SK-N-SH (cell line): ENCODE data around the gene EDEM3. TPM values are rescaled to one million over a fixed set of nuclear protein-coding genes. Genes with fewer than 3 reads are reported as not detected.

Experiments used
- CTCF ChIA-PET: fragments of 300-600, 350-600 bp; formaldehyde crosslinking; extraction: SDS; loops from one replicate; lab custom pipeline; 2021; lab: Yijun Ruan, JAX
- POLR2A ChIA-PET: fragments of 350-600 bp; sonication (Branson Sonifier 250); formaldehyde crosslinking; extraction: SDS; loops from one replicate; lab custom pipeline; 2020; ENCODE audit warnings: antibody characterized with exemption, inconsistent platforms; lab: Yijun Ruan, JAX
- DNase-seq: peaks from one replicate; pipeline ENCODE4 v3.0.0; 2012
- H2AFZ ChIP-seq: fragments of 200-600 bp; sonication (generic); 2 replicates; pipeline ENCODE4 v1.8.1; 2016; ENCODE audit warnings: antibody characterized with exemption, mild to moderate bottlenecking, low read depth
- H3F3A ChIP-seq: fragments of 200-600 bp; sonication (generic); replicated peaks from 2 replicates; pipeline ENCODE3; 2016; ENCODE audit warnings: antibody characterized with exemption, mild to moderate bottlenecking; ENCODE audit not compliant: insufficient read depth
- H3K27ac ChIP-seq, 2 experiments: fragments of 200-500 bp in 1 of 2; fragments of 200-600 bp in 1 of 2; sonication (Bioruptor generic) in 1 of 2; sonication (generic), shearing (Covaris generic) in 1 of 2; 2 replicates each; pipeline versions ENCODE4 v1.5.1 to v1.6.1; 2014 to 2016; ENCODE audit warnings: low read depth in 2 of 2, inconsistent platforms in 1 of 2, low read length in 1 of 2, mild to moderate bottlenecking in 1 of 2, mixed read lengths in 1 of 2
- H3K27me3 ChIP-seq: fragments of 200-600 bp; sonication (generic), shearing (Covaris generic); 2 replicates; pipeline ENCODE4 v1.6.1; 2016; ENCODE audit warnings: mixed run types; ENCODE audit not compliant: insufficient read depth
- H3K36me3 ChIP-seq, 2 experiments: fragments of 200-500 bp in 1 of 2; fragments of 200-600 bp in 1 of 2; sonication (Bioruptor generic) in 1 of 2; sonication (generic) in 1 of 2; replicated peaks in 1 of 2; 2 replicates each; pipeline versions ENCODE3 to v1.5.1; 2014 to 2016; ENCODE audit warnings: low read length in 1 of 2, mild to moderate bottlenecking in 1 of 2; ENCODE audit not compliant: insufficient read depth in 2 of 2, control insufficient read depth in 1 of 2
- H3K4me1 ChIP-seq, 2 experiments: fragments of 200-500 bp in 1 of 2; fragments of 200-600 bp in 1 of 2; sonication (Bioruptor generic) in 1 of 2; sonication (generic), shearing (Covaris generic) in 1 of 2; 2 replicates each; pipeline versions ENCODE4 v1.5.1 to v1.6.1; 2014 to 2016; ENCODE audit warnings: low read depth in 1 of 2, low read length in 1 of 2, mixed run types in 1 of 2; ENCODE audit not compliant: insufficient read depth in 2 of 2, control insufficient read depth in 1 of 2
- H3K4me2 ChIP-seq: fragments of 200-600 bp; sonication (generic), shearing (Covaris generic); 2 replicates; pipeline ENCODE4 v1.6.1; 2017; ENCODE audit warnings: mixed run types
- H3K4me3 ChIP-seq, 2 experiments: fragments of 200-500 bp in 1 of 2; fragments of 200-600 bp in 1 of 2; sonication (Bioruptor generic) in 1 of 2; sonication (generic), shearing (Covaris generic) in 1 of 2; 2 replicates each; pipeline versions ENCODE4 v1.5.1 to v1.8.1; 2014 to 2016; ENCODE audit warnings: low read depth in 2 of 2, inconsistent platforms in 1 of 2, low read length in 1 of 2, mild to moderate bottlenecking in 1 of 2, mixed read lengths in 1 of 2, moderate library complexity in 1 of 2
- H3K79me2 ChIP-seq: fragments of 200-600 bp; sonication (generic); 2 replicates; pipeline ENCODE4 v1.8.1; 2017; ENCODE audit warnings: mild to moderate bottlenecking; ENCODE audit not compliant: insufficient read depth
- H3K9ac ChIP-seq: fragments of 200-600 bp; sonication (generic); 2 replicates; pipeline ENCODE4 v1.6.1; 2017; ENCODE audit warnings: mixed run types
- H3K9me2 ChIP-seq: fragments of 200-600 bp; sonication (generic); 2 replicates; pipeline ENCODE4 v1.6.1; 2017; ENCODE audit warnings: mixed run types
- H3K9me3 ChIP-seq: fragments of 200-600 bp; sonication (generic); 2 replicates; pipeline ENCODE4 v1.6.1; 2017; ENCODE audit warnings: mixed run types, mild to moderate bottlenecking, moderate library complexity
- H4K20me1 ChIP-seq: fragments of 200-600 bp; sonication (generic); 2 replicates; pipeline ENCODE4 v1.6.1; 2017; ENCODE audit warnings: mild to moderate bottlenecking, mixed run types; ENCODE audit not compliant: insufficient read depth
- ELF1 ChIP-seq: IDR thresholded peaks from 2 replicates; pipeline ENCODE4 v1.4.0; 2012
- EP300 ChIP-seq, 2 experiments: IDR thresholded peaks; 2 replicates each; pipeline versions ENCODE4 v1.4.0 to v1.6.1; 2012; ENCODE audit warnings: borderline replicate concordance in 1 of 2, low read depth in 1 of 2, low read length in 1 of 2
- EZH2phosphoT487 ChIP-seq: fragments of 200-600 bp; sonication (generic); IDR thresholded peaks from 2 replicates; pipeline ENCODE4 v1.6.1; 2017; ENCODE audit warnings: low read depth, mixed run types, mild to moderate bottlenecking, antibody characterized with exemption, moderate library complexity, borderline replicate concordance
- FOXM1 ChIP-seq: IDR thresholded peaks from 2 replicates; pipeline ENCODE4 v1.4.0; 2012; ENCODE audit warnings: low read depth, mild to moderate bottlenecking
- GABPA ChIP-seq: IDR thresholded peaks from 2 replicates; pipeline ENCODE4 v1.4.0; 2012; ENCODE audit warnings: low read depth, mild to moderate bottlenecking
- GATA2 ChIP-seq: sonication (generic); formaldehyde crosslinking; IDR thresholded peaks from 2 replicates; pipeline ENCODE4 v1.5.0; 2020; ENCODE audit warnings: mild to moderate bottlenecking, missing genetic modification reagents
- NRF1 ChIP-seq: IDR thresholded peaks from 2 replicates; pipeline ENCODE4 v1.6.1; 2012; ENCODE audit warnings: low read depth, mild to moderate bottlenecking, low read length
- POLR2AphosphoS5 ChIP-seq: IDR thresholded peaks from 2 replicates; pipeline ENCODE4 v1.6.1; 2012; ENCODE audit warnings: low read depth, low read length
- RAD21 ChIP-seq: IDR thresholded peaks from 2 replicates; pipeline ENCODE4 v1.6.1; 2012; ENCODE audit warnings: mild to moderate bottlenecking, low read length
- RXRA ChIP-seq: IDR thresholded peaks from 2 replicates; pipeline ENCODE4 v1.4.0; 2012; ENCODE audit warnings: low read depth, mild to moderate bottlenecking, borderline replicate concordance
- SMC3 ChIP-seq: IDR thresholded peaks from 2 replicates; pipeline ENCODE4 v1.6.1; 2012; ENCODE audit warnings: low read depth, low read length, improper control_type of control experiment
- TCF12 ChIP-seq: IDR thresholded peaks from 2 replicates; pipeline ENCODE4 v1.4.0; 2012
- TEAD4 ChIP-seq: IDR thresholded peaks from 2 replicates; pipeline ENCODE4 v1.4.0; 2012; ENCODE audit warnings: mild to moderate bottlenecking, borderline replicate concordance; ENCODE audit not compliant: insufficient read depth
- YY1 ChIP-seq: IDR thresholded peaks from 2 replicates; pipeline ENCODE4 v1.4.0; 2012; ENCODE audit warnings: low read depth, mild to moderate bottlenecking
- WGBS: methylation state at CpG from one replicate; pipeline ENCODE4 v1.1.6; 2017; ENCODE audit warnings: low lambda C conversion rate; 5-methylcytosine and 5-hydroxymethylcytosine counted together
- polyA plus RNA-seq, 3 experiments: library from polyadenylated mRNA; depleted of rRNA; stranded (reverse); fragments of >200 nt; gene quantifications; 2 replicates each; pipeline ENCODE4 v1.2.3, GENCODE V29; 2012
- TF ChIP-seq, protein P1 (sequence below): IDR thresholded peaks from 2 replicates; pipeline ENCODE4 v1.6.1; 2012; ENCODE audit warnings: mild to moderate bottlenecking, low read depth, low read length, moderate library complexity
- TF ChIP-seq, protein P2 (sequence below): IDR thresholded peaks from 2 replicates; pipeline ENCODE4; 2012
- TF ChIP-seq, protein P3 (sequence below): IDR thresholded peaks from 2 replicates; pipeline ENCODE4 v1.4.0; 2012; ENCODE audit warnings: low read depth, borderline replicate concordance

EDEM3 gene
- polyA plus RNA-seq, 1 of the 3 experiments (the other 2 are of a cell fraction), result 28.6 TPM

DNA sequence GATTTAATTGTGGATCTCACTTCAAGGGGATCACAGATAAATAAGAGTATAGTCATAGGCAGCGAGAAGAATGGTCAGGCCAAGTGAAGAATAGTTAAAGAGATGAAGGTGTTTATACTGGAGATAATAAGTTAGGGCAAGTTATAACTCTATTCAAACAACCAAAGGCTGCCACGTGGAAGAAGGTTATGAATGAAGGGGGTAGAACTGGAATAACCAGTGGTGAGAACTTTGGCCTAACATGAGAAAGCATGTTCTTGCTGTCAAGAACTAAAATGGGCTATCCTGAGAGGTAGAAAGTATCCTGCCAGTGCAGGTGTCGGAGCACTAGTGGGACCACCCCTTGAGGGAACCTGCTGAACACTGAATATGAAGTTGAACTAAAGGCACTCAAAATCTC, 49.6 kb upstream of the EDEM3 start:
- WGBS, result 91% methylated on average over 3 of the region's 3 CpGs
- Histone ChIP-seq H3K4me2 (no peak overlapping the region), H4K20me1 (no peaks in the 10 kb centered on the region)

DNA sequence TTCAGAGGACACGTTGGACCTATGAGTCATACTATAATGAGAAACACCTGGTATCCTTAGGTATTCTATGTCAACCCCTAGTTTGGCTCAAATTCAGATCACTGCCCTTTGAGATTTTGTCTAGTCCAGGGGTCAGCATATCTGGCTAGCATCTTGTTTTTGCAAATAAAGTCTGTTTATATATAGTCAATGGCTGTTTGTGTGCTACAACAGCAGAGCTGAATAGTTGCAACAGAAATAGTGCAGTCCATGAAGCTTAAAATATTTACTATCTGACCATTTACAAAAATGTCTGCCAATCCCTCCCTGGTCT, 48.5 kb upstream of the EDEM3 start:
- peaks cover 0 to 13% of the 10 kb centered on the region in 2 experiments for H3K36me3 ChIP-seq
- H3K27me3 ChIP-seq, result no peaks in the 10 kb centered on the region
- H3F3A ChIP-seq, result peaks cover 7% of the 10 kb centered on the region
- H3K79me2 ChIP-seq, result no peaks in the 10 kb centered on the region
- H3K4me2 ChIP-seq, result no peak overlapping the region
- CTCF ChIA-PET, result interaction anchor here (0.6 to 3.3 kb wide), 7 partner anchors 9 to 634 kb away, joined by 3 to 24 read pairs (median 5); no protein-coding TSS in a partner anchor
- no peaks in the 10 kb centered on the region for H3K9me2 ChIP-seq
- POLR2A ChIA-PET, result no interaction called here
- H3K27ac ChIP-seq, result peak overlapping the region; percentile 65 to 96; a peak in 3 of 4 replicates
- H3K4me3 ChIP-seq, result no peak overlapping the region
- H3K9me3 ChIP-seq, result no peaks in the 10 kb centered on the region
- 13% methylated on average over 1 of the region's 1 CpG for WGBS
- peak; percentile 24 for DNase-seq
- no peak overlapping the region for H2AFZ ChIP-seq
- no peak overlapping the region for H3K9ac ChIP-seq
- no peaks in the 10 kb centered on the region for H4K20me1 ChIP-seq
- H3K4me1 ChIP-seq, result peaks cover 9 to 33% of the 10 kb centered on the region in 2 experiments; a peak in 3 of 4 replicates
- TF ChIP-seq FOXM1 (0 out of 2 replicates have a peak, but pooled peaks have one; percentile 27), NRF1 (no peak), EZH2phosphoT487 (no peak), GATA2 (CRISPR knock-in tag) (0 out of 2 replicates have a peak, but pooled peaks have one; percentile 11), GABPA (0 out of 2 replicates have a peak, but pooled peaks have one; percentile 13), TEAD4 (peak; percentile 59; the same call in 1 of the 2 replicates), EP300 (IDR thresholded peaks at IDR 0.05; ENCODE audit: borderline replicate concordance in 1 of 2, low read depth in 1 of 2, low read length in 1 of 2) (peak; percentile 50 to 72; a peak in 2 of 4 replicates), RAD21 (no peak), POLR2AphosphoS5 (peak; percentile 68), RXRA (peak; percentile 56; the same call in 1 of the 2 replicates), TCF12 (peak; percentile 94), SMC3 (no peak)
- TF ChIP-seq, protein P1, sequence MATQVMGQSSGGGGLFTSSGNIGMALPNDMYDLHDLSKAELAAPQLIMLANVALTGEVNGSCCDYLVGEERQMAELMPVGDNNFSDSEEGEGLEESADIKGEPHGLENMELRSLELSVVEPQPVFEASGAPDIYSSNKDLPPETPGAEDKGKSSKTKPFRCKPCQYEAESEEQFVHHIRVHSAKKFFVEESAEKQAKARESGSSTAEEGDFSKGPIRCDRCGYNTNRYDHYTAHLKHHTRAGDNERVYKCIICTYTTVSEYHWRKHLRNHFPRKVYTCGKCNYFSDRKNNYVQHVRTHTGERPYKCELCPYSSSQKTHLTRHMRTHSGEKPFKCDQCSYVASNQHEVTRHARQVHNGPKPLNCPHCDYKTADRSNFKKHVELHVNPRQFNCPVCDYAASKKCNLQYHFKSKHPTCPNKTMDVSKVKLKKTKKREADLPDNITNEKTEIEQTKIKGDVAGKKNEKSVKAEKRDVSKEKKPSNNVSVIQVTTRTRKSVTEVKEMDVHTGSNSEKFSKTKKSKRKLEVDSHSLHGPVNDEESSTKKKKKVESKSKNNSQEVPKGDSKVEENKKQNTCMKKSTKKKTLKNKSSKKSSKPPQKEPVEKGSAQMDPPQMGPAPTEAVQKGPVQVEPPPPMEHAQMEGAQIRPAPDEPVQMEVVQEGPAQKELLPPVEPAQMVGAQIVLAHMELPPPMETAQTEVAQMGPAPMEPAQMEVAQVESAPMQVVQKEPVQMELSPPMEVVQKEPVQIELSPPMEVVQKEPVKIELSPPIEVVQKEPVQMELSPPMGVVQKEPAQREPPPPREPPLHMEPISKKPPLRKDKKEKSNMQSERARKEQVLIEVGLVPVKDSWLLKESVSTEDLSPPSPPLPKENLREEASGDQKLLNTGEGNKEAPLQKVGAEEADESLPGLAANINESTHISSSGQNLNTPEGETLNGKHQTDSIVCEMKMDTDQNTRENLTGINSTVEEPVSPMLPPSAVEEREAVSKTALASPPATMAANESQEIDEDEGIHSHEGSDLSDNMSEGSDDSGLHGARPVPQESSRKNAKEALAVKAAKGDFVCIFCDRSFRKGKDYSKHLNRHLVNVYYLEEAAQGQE, result no peak
- TF ChIP-seq, protein P2, sequence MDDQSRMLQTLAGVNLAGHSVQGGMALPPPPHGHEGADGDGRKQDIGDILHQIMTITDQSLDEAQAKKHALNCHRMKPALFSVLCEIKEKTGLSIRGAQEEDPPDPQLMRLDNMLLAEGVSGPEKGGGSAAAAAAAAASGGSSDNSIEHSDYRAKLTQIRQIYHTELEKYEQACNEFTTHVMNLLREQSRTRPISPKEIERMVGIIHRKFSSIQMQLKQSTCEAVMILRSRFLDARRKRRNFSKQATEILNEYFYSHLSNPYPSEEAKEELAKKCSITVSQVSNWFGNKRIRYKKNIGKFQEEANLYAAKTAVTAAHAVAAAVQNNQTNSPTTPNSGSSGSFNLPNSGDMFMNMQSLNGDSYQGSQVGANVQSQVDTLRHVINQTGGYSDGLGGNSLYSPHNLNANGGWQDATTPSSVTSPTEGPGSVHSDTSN, result peak; percentile 52; the same call in 1 of the 2 replicates

More for the DNA sequence above, 49.6 kb upstream of the EDEM3 start:
- no peaks in the 10 kb centered on the region for H3K79me2 ChIP-seq
- H3F3A ChIP-seq, result peaks cover 5% of the 10 kb centered on the region
- DNase-seq, result no peak
- TF ChIP-seq, protein P3, sequence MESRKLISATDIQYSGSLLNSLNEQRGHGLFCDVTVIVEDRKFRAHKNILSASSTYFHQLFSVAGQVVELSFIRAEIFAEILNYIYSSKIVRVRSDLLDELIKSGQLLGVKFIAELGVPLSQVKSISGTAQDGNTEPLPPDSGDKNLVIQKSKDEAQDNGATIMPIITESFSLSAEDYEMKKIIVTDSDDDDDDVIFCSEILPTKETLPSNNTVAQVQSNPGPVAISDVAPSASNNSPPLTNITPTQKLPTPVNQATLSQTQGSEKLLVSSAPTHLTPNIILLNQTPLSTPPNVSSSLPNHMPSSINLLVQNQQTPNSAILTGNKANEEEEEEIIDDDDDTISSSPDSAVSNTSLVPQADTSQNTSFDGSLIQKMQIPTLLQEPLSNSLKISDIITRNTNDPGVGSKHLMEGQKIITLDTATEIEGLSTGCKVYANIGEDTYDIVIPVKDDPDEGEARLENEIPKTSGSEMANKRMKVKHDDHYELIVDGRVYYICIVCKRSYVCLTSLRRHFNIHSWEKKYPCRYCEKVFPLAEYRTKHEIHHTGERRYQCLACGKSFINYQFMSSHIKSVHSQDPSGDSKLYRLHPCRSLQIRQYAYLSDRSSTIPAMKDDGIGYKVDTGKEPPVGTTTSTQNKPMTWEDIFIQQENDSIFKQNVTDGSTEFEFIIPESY, result no peak
- TF ChIP-seq NRF1 (no peak), ELF1 (no peak), RAD21 (no peak), SMC3 (no peak), YY1 (no peak)
- TF ChIP-seq, protein P2, result no peak
- H3K36me3 ChIP-seq, result peaks cover 0 to 15% of the 10 kb centered on the region in 2 experiments
- no peaks in the 10 kb centered on the region for H3K27me3 ChIP-seq
- H2AFZ ChIP-seq, result no peak overlapping the region
- H3K9me2 ChIP-seq, result no peaks in the 10 kb centered on the region
- no peak overlapping the region for H3K9ac ChIP-seq
- POLR2A ChIA-PET, result no interaction called here
- peaks cover 9 to 33% of the 10 kb centered on the region in 2 experiments; a peak in 3 of 4 replicates for H3K4me1 ChIP-seq
- peak overlapping the region in 1 of 2 experiments; percentile 96; a peak in 3 of 4 replicates for H3K27ac ChIP-seq
- no peaks in the 10 kb centered on the region for H3K9me3 ChIP-seq
- H3K4me3 ChIP-seq, result no peak overlapping the region
- CTCF ChIA-PET, result interaction anchor here (1.4 to 7.8 kb wide), 4 partner anchors 9 to 877 kb away, joined by 5 to 173 read pairs (median 18); partner anchors contain the start of gene RNF2
